Endodermal cell (in vitro differentiated cells): ENCODE results near the gene OTOF. TPM values are rescaled to one million over a fixed set of nuclear protein-coding genes. Genes with fewer than 3 reads are reported as not detected.

Experiments
- DNase-seq: peaks from one replicate; pipeline ENCODE4 v3.0.0-alpha.2; 2017
- H3K27ac ChIP-seq: 2 replicates; pipeline ENCODE4 v1.5.1; 2013; ENCODE audit warnings: mild to moderate bottlenecking, low read depth, low read length, moderate library complexity
- H3K27me3 ChIP-seq: 2 replicates; pipeline ENCODE4 v1.6.1; 2013; ENCODE audit warnings: mild to moderate bottlenecking, low read length, moderate library complexity; ENCODE audit not compliant: insufficient read depth, control insufficient read depth, poor library complexity, severe bottlenecking
- H3K36me3 ChIP-seq: 2 replicates; pipeline ENCODE4 v1.7.0; 2013; ENCODE audit warnings: mild to moderate bottlenecking, low read length, moderate library complexity; ENCODE audit not compliant: control insufficient read depth, insufficient read depth
- H3K4me1 ChIP-seq: one replicate; pipeline ENCODE4 v1.7.0; 2013; ENCODE audit warnings: low read length; ENCODE audit not compliant: control insufficient read depth, insufficient read depth
- H3K4me3 ChIP-seq: 2 replicates; pipeline ENCODE4 v1.5.1; 2013; ENCODE audit warnings: mild to moderate bottlenecking, low read length, moderate library complexity
- H3K9ac ChIP-seq: 2 replicates; pipeline ENCODE4 v1.6.1; 2013; ENCODE audit warnings: mild to moderate bottlenecking, low read length, moderate library complexity; ENCODE audit not compliant: poor library complexity, severe bottlenecking; ENCODE audit errors: extremely low read depth
- H3K9me3 ChIP-seq: 2 replicates; pipeline ENCODE4 v1.6.1; 2013; ENCODE audit warnings: mild to moderate bottlenecking, low read length, moderate library complexity; ENCODE audit not compliant: control insufficient read depth
- H3K27ac Mint-ChIP-seq: 2 replicates; pipeline ENCODE4 v1.8.0; 2020; ENCODE audit warnings: mixed read lengths
- H3K27me3 Mint-ChIP-seq: 2 replicates; pipeline ENCODE4 v1.8.0; 2021; ENCODE audit warnings: mild to moderate bottlenecking, mixed read lengths; ENCODE audit not compliant: insufficient read depth
- H3K36me3 Mint-ChIP-seq: 2 replicates; pipeline ENCODE4 v1.8.0; 2020; ENCODE audit warnings: low read depth, mixed read lengths
- H3K4me1 Mint-ChIP-seq: 2 replicates; pipeline ENCODE4 v1.8.0; 2020; ENCODE audit warnings: mixed read lengths
- H3K4me3 Mint-ChIP-seq: 2 replicates; pipeline ENCODE4 v1.8.0; 2020; ENCODE audit warnings: mild to moderate bottlenecking, moderate library complexity, mixed read lengths
- H3K9me3 Mint-ChIP-seq: 2 replicates; pipeline ENCODE4 v1.8.0; 2020; ENCODE audit warnings: mild to moderate bottlenecking, mixed read lengths
- WGBS, 2 experiments: methylation state at CpG; one replicate each; pipeline versions ENCODE4 v1.1.5 to v1.1.7; 2013; ENCODE audit warnings: missing lambda C conversion rate in 2 of 2, mixed read lengths in 1 of 2; ENCODE audit not compliant: insufficient coverage in 1 of 2, insufficient read length in 1 of 2; 5-methylcytosine and 5-hydroxymethylcytosine counted together
- total RNA-seq, 2 donors: library from RNA; stranded (reverse); fragmentation: NEBNext Ultra II Directional in 1 of 2; extraction: Animal tissue kit (Norgen Biotek cat#: 25700) in 1 of 2; gene quantifications; 2 replicates in 1 of 2; 3 replicates in 1 of 2; pipeline ENCODE4 v1.2.1, GENCODE V29; 2021
- TF ChIP-seq, protein P1 (sequence below): fragments of 200-600 bp; sonication (generic); conservative IDR thresholded peaks from 2 replicates; pipeline ENCODE4 v1.5.0; 2021; ENCODE audit warnings: antibody characterized with exemption, mild to moderate bottlenecking

Gene OTOF
- total RNA-seq, 2 donors from 2014 or later = 1.1 to 1.2 TPM

DNA sequence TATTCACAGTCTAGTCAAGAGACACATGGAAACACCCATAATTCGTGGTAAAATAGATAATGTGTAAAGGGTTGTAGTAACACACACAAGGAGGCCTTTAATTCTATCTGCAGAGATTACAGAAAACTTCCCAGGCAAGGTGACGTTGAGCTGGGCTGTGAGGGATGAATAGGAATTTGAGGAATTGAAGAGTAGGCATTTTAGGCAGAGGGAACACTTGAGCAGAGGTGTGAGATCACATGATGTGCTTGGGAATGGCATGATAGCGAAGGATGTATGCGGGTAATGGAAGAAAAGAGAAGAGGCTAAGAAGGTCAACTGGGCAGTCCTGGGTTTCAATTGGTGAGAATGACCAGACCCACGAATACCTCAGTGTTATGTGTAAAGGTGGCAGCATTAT is 56.0 kb downstream of the OTOF start:
- H3K4me3 Mint-ChIP-seq = no peak overlapping the region
- Histone ChIP-seq H3K27me3 (no peaks in the 10 kb centered on the region), H3K36me3 (no peaks in the 10 kb centered on the region), H3K4me1 (peaks cover 9% of the 10 kb centered on the region), H3K4me3 (no peak overlapping the region), H3K9ac (no peak overlapping the region), H3K27ac (no peak overlapping the region), H3K9me3 (no peaks in the 10 kb centered on the region)
- TF ChIP-seq, protein P1, sequence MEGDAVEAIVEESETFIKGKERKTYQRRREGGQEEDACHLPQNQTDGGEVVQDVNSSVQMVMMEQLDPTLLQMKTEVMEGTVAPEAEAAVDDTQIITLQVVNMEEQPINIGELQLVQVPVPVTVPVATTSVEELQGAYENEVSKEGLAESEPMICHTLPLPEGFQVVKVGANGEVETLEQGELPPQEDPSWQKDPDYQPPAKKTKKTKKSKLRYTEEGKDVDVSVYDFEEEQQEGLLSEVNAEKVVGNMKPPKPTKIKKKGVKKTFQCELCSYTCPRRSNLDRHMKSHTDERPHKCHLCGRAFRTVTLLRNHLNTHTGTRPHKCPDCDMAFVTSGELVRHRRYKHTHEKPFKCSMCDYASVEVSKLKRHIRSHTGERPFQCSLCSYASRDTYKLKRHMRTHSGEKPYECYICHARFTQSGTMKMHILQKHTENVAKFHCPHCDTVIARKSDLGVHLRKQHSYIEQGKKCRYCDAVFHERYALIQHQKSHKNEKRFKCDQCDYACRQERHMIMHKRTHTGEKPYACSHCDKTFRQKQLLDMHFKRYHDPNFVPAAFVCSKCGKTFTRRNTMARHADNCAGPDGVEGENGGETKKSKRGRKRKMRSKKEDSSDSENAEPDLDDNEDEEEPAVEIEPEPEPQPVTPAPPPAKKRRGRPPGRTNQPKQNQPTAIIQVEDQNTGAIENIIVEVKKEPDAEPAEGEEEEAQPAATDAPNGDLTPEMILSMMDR = no peak
- DNase-seq = no peak
- WGBS, 2 experiments = 94 to 100% methylated on average over 5 of the region's 5 CpGs
- H3K27me3 Mint-ChIP-seq = peaks cover 10% of the 10 kb centered on the region
- peaks cover 24% of the 10 kb centered on the region for H3K4me1 Mint-ChIP-seq
- H3K9me3 Mint-ChIP-seq = no peaks in the 10 kb centered on the region
- no peak overlapping the region for H3K27ac Mint-ChIP-seq
- H3K36me3 Mint-ChIP-seq = no peaks in the 10 kb centered on the region

DNA sequence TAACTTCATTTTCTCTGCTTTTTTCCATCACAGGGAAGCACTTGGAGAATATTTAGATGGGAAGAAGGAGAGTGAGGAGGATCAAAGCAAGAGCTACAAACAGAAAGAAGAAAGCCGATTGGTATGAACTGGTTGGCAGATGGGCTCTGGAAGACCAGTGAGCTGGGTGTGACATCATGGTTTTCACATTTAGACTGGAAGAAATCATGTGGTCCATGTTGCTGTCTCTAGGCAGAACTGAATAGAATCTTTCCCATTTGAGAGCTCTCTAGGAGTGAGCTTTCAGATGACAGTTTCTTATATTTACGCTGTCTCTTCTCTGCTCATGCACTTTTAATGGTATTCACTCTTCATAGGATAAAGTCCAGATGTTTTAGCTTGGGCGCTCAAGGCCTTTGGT is 63.6 kb downstream of the OTOF start:
- Histone ChIP-seq H3K27me3 (no peaks in the 10 kb centered on the region), H3K9ac (no peak overlapping the region), H3K4me1 (no peaks in the 10 kb centered on the region), H3K9me3 (no peaks in the 10 kb centered on the region), H3K4me3 (no peak overlapping the region), H3K27ac (no peak overlapping the region), H3K36me3 (no peaks in the 10 kb centered on the region)
- TF ChIP-seq, protein P1 = no peak
- Mint-ChIP-seq H3K9me3 (no peaks in the 10 kb centered on the region), H3K4me3 (no peak overlapping the region), H3K27ac (no peak overlapping the region), H3K27me3 (no peaks in the 10 kb centered on the region), H3K36me3 (no peaks in the 10 kb centered on the region), H3K4me1 (peaks cover 14% of the 10 kb centered on the region)
- WGBS, 2 experiments = 91 to 94% methylated on average over 3 of the region's 3 CpGs
- DNase-seq = no peak

DNA sequence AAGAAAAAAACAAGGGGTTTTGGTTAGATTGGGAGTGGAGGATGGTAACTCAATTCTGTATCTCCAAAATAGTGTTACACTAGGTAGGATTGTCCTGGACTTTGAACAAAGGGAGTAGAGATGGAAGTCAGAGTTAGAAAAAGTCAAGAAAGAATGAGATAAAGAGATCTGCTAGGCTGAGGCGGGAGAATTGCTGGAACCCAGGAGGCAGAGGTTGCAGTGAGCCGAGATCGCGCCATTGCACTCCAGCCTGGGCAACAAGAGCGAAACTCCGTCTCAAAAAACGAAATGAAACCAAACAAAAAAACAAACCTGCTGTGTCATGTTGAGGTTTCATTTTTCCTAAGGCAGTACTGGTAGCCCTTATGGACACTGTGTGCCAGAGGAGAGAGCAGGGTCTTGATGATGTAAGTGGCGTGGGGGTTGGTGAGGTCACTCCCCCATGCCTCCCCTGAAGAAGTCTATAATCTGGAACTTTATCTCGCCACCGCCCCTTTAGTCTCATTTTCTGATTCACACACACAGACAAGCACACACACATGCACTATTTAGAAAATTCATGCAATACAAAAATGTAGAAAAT is 65.7 kb downstream of the OTOF start:
- no peak overlapping the region for H3K27ac Mint-ChIP-seq
- no peak overlapping the region for H3K4me3 Mint-ChIP-seq
- Histone ChIP-seq H3K36me3 (no peaks in the 10 kb centered on the region), H3K27ac (no peak overlapping the region), H3K27me3 (no peaks in the 10 kb centered on the region), H3K4me1 (no peaks in the 10 kb centered on the region), H3K9me3 (no peaks in the 10 kb centered on the region), H3K4me3 (no peak overlapping the region), H3K9ac (no peak overlapping the region)
- H3K27me3 Mint-ChIP-seq = peaks cover 2% of the 10 kb centered on the region
- 88 to 97% methylated on average over 7 to 9 of the region's 10 CpGs for WGBS, 2 experiments
- TF ChIP-seq, protein P1 = no peak
- H3K9me3 Mint-ChIP-seq = no peaks in the 10 kb centered on the region
- peaks cover 14% of the 10 kb centered on the region for H3K4me1 Mint-ChIP-seq
- no peaks in the 10 kb centered on the region for H3K36me3 Mint-ChIP-seq
- DNase-seq = no peak
